ENCODE measurements around the gene MAB21L3. TPM values are rescaled to one million over a fixed set of nuclear protein-coding genes. Genes with fewer than 3 reads are reported as not detected.
"Not testable (repeated sequence)": the region's sequence is repeated elsewhere in the genome, so short reads cannot be mapped to it uniquely, and the experiment has no call there.

Gene MAB21L3
- total RNA-seq, 1 donor from 2014 or later: 1.2 TPM

DNA sequence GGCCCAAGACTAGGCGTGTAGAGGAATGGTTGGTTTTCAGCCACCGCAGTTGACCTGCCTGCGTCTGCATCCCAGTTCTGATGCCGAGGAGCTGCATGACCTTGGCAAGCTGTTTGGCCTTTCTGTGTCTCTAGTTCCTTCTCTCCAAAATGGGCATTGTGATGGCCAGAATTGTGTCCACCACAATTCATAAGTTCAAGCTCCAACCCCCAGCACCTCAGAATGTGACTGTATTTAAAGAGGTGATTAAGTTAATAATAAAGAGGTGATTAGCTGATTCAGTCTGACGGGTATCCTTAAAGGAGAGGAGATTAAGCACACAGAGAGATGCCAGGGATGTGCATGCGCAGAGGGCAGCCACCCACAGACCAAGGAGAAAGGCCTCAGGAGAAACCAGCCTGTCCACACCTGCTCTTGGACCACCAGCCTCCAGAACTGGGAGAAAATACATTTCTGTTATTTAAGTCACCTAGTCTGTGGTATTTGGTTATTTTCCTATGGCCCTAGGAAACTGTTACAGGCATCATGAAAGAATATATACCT lies 28.5 kb downstream of the MAB21L3 start:
- Histone ChIP-seq H3K27ac (no peak overlapping the region), H3K4me1 (peaks cover 4% of the 10 kb centered on the region), H3K27me3 (ENCODE audit: low read depth) (no peaks in the 10 kb centered on the region), H3K4me3 (no peak overlapping the region), H3K9me3 (peaks cover 7% of the 10 kb centered on the region), H3K36me3 (no peaks in the 10 kb centered on the region)
- TF ChIP-seq CTCF (IDR thresholded peaks at IDR 0.05): no peak
- ATAC-seq (no peak), DNase-seq (no peak)
- intact Hi-C loops (cut with DNase I): loop anchor here (10.0 kb wide), 1 partner anchor 345 kb away; no protein-coding TSS in a partner anchor

- Histone ChIP-seq H3K36me3 (no peaks in the 10 kb centered on the region), H3K9me3 (peaks cover 7% of the 10 kb centered on the region), H3K27me3 (ENCODE audit: low read depth) (no peaks in the 10 kb centered on the region), H3K4me3 (no peak overlapping the region), H3K27ac (no peak overlapping the region), H3K4me1 (peaks cover 3% of the 10 kb centered on the region)
- intact Hi-C loops (cut with DNase I): loop anchor here (10.0 kb wide), 1 partner anchor 341 kb away; no protein-coding TSS in a partner anchor
- DNase-seq (no peak), ATAC-seq (no peak)
- no peak for TF ChIP-seq CTCF (IDR thresholded peaks at IDR 0.05)
Observed at GRCh38 chr1:116144151-116144550, 33.0 kb downstream of the MAB21L3 start.

GRCh38 chr1:116146447-116147113 lies 35.4 kb downstream of the MAB21L3 start:
- not testable (repeated sequence) for H3K27me3 ChIP-seq (ENCODE audit: low read depth); H3K27ac ChIP-seq; H3K4me1 ChIP-seq; H3K4me3 ChIP-seq; ATAC-seq; H3K9me3 ChIP-seq; DNase-seq; H3K36me3 ChIP-seq
- intact Hi-C loops (cut with DNase I): loop anchor here (10.0 kb wide), 1 partner anchor 338 kb away; no protein-coding TSS in a partner anchor

- Histone ChIP-seq H3K4me1 (peaks cover 14% of the 10 kb centered on the region), H3K27ac (no peak overlapping the region), H3K9me3 (peaks cover 7% of the 10 kb centered on the region), H3K27me3 (ENCODE audit: low read depth) (no peaks in the 10 kb centered on the region), H3K36me3 (no peaks in the 10 kb centered on the region), H3K4me3 (no peak overlapping the region)
- intact Hi-C loops (cut with DNase I): loop anchor here (10.0 kb wide), 1 partner anchor 338 kb away; no protein-coding TSS in a partner anchor
- DNase-seq (no peak), ATAC-seq (no peak)
- no peak for TF ChIP-seq CTCF (IDR thresholded peaks at IDR 0.05)
Observed at GRCh38 chr1:116147114-116147510, 35.9 kb downstream of the MAB21L3 start.

DNA sequence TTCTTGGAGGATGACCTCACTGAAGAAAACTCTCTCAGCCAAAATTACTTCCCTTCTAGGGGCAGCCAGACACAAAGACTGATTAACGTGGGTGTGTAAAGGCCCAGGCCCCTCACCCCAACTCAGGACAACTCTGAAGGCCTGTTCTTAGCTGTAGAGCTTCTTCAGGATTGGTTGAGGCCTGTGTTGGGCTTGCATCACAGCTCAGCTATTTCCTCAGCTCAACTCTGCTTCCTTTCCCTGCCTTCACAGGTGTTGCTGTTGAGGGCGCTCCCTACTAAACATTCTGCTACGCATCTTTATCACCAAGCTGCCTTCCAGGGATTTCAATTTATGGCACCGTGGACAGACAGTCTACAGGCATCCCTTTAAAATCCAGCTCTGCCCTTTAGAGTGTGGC lies 36.8 kb downstream of the MAB21L3 start:
- Histone ChIP-seq H3K4me1 (peaks cover 16% of the 10 kb centered on the region), H3K36me3 (no peaks in the 10 kb centered on the region), H3K9me3 (peaks cover 7% of the 10 kb centered on the region), H3K4me3 (no peak overlapping the region), H3K27me3 (ENCODE audit: low read depth) (no peaks in the 10 kb centered on the region), H3K27ac (no peak overlapping the region)
- no peak for ATAC-seq
- TF ChIP-seq CTCF (IDR thresholded peaks at IDR 0.05): no peak
- no peak for DNase-seq
- intact Hi-C loops (cut with DNase I): loop anchor here (10.0 kb wide), 1 partner anchor 337 kb away; no protein-coding TSS in a partner anchor

DNA sequence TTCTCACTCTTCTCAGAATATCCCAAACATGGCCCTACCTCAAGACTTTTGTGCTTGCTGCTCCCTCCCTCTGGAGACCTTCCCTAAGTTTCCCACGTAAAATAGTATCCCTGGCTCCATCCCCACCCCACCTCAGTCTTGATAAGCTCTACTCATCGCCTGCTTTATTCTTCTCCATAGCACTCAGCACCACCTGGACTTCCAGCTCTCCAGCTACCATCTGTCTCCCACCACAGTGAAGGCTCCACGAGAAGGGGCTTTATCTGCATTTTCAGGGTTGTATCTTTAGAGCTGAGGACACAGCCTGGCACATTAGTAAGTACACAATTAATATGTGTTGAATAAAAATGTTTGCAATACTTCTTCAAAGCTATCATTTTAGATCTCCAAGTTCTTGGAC lies 37.8 kb downstream of the MAB21L3 start:
- Histone ChIP-seq H3K27me3 (ENCODE audit: low read depth) (no peaks in the 10 kb centered on the region), H3K4me1 (peaks cover 16% of the 10 kb centered on the region), H3K27ac (no peak overlapping the region), H3K9me3 (peaks cover 3% of the 10 kb centered on the region), H3K36me3 (no peaks in the 10 kb centered on the region), H3K4me3 (no peak overlapping the region)
- ATAC-seq (no peak), DNase-seq (no peak)
- intact Hi-C loops (cut with DNase I): loop anchor here (10.0 kb wide), 1 partner anchor 336 kb away; no protein-coding TSS in a partner anchor
- TF ChIP-seq CTCF (IDR thresholded peaks at IDR 0.05): no peak

All from lower lobe of right lung (tissue), 2 donors.